GM19397 (cell line): ENCODE results near the gene KCTD1.

Source experiments
- ATAC-seq: cut with Tn5 transposase; IDR thresholded peaks from one replicate; pipeline ENCODE4 v1.9.1; 2021; ENCODE audit warnings: mild to moderate bottlenecking, moderate library complexity; ENCODE audit not compliant: unreplicated experiment

KCTD1 gene

GRCh38 chr18:26548415-26549262 lies at the start of gene KCTD1:
TSS of gene KCTD1 (minus strand) at chr18:26548553. CDS start at chr18:26548536, 17 bp downstream.
- ATAC-seq = peak; percentile 40

DNA sequence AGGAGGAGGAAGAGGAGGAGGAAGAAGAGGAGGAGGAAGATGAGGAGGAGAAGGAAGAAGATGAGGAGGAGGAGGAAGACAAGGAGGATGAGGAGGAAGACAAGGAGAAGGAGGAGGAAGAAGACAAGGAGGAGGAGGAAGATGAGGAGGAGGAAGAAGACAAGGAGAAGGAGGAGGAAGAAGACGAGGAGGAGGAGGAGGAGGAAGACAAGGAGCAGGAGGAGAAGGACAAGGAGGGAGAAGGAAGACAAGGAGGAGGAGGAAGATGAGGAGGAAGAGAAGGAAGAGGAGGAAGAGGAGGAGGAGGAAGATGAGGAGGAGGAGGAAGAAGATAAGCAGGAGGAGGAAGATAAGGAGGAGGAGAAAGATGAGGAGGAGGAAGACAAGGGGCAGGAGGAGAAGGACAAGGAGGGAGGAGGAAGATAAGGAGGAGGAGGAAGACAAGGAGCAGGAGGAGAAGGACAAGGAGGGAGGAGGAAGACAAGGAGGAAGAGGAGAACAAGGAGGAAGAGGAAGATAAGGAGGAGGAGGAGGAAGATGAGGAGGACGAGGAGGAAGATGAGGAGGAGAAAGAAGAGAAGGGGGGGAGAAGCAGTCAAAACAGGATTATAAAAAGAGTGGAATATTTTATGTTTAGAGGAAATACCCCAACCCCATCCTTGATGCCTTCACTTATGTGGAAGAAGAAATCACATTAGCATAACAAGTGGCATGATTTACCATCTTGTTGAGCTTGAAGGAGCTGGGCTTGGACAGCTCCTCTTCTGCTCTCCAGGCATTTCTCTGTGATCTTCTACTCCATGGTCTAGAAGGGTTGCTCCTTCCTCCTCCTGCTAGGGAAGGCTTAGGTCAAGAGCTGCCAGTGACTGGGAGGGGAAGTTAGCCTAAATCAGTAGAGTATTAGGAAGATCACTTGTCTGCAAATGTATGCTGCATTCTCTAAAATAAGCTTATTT lies 45.3 kb upstream of the KCTD1 start:
- no peak for ATAC-seq

- no peak for ATAC-seq
Measured at GRCh38 chr18:26584745-26585144, 36.4 kb upstream of the KCTD1 start.

DNA sequence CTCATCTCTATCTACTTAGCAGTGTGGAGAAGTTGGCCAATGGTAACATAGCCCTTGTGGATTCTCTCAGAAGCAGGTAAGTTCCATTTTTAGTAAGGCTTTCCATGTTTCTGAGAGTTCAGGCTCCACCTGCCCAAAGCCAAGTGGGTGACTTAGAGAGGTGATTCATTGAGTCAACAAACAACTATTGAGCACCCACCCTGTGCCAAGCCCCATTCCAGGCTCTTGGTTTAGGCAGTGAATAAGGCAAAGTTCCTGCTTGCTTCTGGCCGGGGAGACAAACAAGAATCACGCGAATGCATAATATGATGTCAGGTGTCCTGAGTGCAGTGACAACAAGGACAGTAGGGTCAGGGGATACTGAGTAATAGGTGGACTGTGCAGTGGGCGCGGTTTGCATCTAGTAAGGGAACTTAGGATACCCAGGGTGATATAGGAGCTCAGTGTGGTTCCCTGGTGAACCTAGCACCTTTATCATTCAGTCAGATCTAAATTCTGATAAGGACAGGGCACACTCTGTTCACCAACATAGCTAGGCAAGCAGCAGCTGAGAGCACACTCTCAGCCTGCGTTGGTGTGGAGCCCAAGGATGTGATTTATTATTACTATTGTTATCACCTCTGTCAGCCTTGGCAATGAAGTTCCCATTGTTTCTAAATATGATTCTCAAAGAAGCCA lies 31.7 kb upstream of the KCTD1 start:
- no peak for ATAC-seq

GRCh38 chr18:26575865-26576217 lies 27.5 kb upstream of the KCTD1 start:
- ATAC-seq = no peak

- ATAC-seq = no peak
Measured at GRCh38 chr18:26574958-26575864, 26.9 kb upstream of the KCTD1 start.

GRCh38 chr18:26568926-26569665 lies 20.7 kb upstream of the KCTD1 start:
- ATAC-seq = no peak

- no peak for ATAC-seq
Measured at GRCh38 chr18:26568513-26568912, 20.2 kb upstream of the KCTD1 start.

- ATAC-seq = no peak
Measured at GRCh38 chr18:26566874-26567555, 18.7 kb upstream of the KCTD1 start.

- ATAC-seq = no peak
Measured at GRCh38 chr18:26565514-26565913, 17.2 kb upstream of the KCTD1 start.

- ATAC-seq = no peak
Measured at GRCh38 chr18:26563024-26563423, 14.7 kb upstream of the KCTD1 start.

DNA sequence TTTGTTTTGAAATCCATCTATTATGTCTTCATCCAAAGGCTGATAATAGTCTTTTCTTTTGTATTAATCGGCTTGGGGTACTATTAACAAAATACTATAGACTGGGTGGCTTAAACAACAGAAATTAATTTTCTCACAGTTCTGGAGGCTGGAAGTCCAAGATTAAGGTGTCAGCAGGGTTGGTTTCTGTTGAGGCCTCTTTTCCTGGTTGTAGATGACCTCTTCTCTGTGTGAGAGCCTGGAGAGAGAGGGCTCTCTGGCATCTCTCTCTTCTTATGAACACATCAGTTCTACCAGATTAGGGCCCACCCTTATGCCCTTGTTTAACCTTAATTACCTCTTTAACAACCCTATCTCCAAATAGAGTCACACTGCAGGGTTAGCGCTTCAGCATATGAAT lies 14.2 kb upstream of the KCTD1 start:
- ATAC-seq = no peak

- ATAC-seq = no peak
Measured at GRCh38 chr18:26561769-26562168, 13.4 kb upstream of the KCTD1 start.

GRCh38 chr18:26556573-26556972 lies 8.2 kb upstream of the KCTD1 start:
- peak; percentile 64 for ATAC-seq

DNA sequence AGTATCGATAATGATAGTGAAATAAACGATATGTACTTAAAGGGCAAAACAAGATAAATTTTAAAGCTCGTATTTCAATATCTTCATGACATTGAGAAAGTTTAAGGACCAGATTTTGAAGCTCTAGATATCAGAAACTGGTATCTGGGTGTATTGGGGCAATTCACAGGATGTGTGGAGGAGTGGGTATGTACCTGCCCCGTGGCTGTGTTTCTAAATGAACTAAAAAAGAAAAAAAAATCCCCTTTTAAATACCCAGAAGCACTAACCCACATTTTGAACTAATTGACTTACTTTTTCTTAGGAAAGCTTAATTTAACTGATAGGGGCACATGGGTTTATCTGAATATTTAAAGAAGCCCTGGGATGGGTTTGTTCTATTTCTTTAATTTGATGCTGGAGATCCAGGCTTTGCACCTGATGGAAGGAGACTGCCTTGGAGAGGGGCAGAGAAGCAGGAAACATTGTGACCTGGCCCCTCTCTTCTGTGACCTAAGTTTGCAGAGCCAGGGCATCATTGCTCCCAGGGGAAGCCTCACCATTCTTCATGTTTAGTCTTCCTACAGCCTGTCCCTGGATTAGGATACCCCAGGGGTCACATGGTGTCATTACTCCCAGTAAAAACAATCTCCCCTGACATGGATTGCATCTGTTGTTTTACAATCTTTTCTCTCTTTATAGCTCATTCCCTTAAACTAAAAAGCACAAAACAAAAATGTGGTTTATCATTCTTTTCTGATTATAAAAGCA lies 7.6 kb upstream of the KCTD1 start:
- ATAC-seq = no peak

DNA sequence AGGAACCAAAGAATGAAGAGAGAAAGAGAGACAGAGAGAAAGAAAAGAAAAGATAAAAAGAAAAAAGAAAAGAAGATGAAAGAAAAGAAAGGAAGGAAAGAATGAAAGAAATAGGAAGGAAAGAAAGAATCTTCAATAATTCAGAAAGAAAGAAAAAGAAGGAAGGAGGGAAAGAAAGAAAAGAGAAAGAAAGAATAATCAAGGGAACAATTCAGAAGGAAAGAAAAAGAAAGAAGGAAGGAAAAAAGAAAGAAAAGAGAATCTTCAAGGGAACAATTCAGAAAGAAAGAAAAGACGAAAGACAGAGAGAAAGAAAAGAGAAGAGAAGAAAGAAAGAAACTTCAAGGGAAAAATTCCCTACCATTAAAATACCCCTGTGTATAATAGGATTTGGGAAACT lies 5.6 kb upstream of the KCTD1 start:
- no peak for ATAC-seq

- ATAC-seq = no peak
Measured at GRCh38 chr18:26551695-26552081, 3.3 kb upstream of the KCTD1 start.

DNA sequence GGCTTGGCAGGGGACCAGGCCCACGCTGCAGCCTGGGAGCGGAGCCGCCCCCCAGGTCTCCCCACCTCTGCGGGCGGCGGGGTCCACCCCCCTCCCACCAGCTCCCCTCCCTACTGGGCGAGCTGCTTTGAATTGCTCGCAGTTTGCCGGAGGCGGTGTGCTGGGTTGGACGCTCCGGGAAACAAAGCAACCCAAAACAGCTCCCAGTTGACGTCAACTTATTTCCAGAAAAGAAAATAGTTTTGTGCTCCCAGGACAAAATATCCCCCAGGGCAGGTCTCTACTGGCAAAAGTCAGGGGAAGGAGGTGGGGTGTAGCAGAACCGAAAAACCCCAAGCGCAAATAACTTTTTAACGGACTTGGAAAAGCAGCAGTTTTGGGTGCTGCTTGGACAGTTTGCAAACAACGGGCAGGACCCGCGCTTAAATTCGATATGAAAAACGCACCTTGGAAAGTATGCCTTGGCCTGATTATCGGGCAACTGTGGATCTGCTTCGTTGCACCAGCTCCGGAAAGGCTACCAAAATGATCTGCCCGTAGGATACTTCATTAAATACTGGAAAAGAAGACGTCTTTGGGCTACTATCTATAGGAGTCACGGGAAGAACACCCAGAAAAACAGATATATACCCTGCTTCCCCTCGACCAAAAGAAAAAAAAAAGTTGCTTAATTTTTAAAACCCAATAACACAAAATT lies 2.8 kb upstream of the KCTD1 start:
- ATAC-seq = no peak
